ENCODE measurements around the gene C5orf52.

GRCh38 chr5:157640406-157641066 is 30.8 kb upstream of the C5orf52 start:
- TF ChIP-seq CTCF (IDR thresholded peaks at IDR 0.05) (no peak), POLR2A (IDR thresholded peaks at IDR 0.05) (no peak)
